ENCODE measurements around the gene KCNQ2. TPM values are rescaled to one million over a fixed set of nuclear protein-coding genes. Genes with fewer than 3 reads are reported as not detected.

The KCNQ2 gene
- total RNA-seq: not detected
- long read RNA-seq: 0 reads

- H3K27ac ChIP-seq: no peak within 1 kb of the TSS
- peak within 1 kb of the TSS; percentile 28 for H3K4me3 ChIP-seq
- no peaks in the 10 kb centered on the region for H3K9me3 ChIP-seq
- H3K27me3 ChIP-seq (ENCODE audit: low read depth): peaks cover 85% of the 10 kb centered on the region
- no peaks in the 10 kb centered on the region for H3K36me3 ChIP-seq
- TF ChIP-seq CTCF (IDR thresholded peaks at IDR 0.05): no peak
- ATAC-seq (no peak), DNase-seq (no peak)
- intact Hi-C loops (cut with DNase I): no loop called here
- H3K4me1 ChIP-seq: peaks cover 5% of the 10 kb centered on the region
Observed at GRCh38 chr20:63471981-63472831, at the start of gene KCNQ2. KCNQ2 (minus strand) TSS chr20:63472655; CDS start chr20:63472463, 192 bp downstream.

GRCh38 chr20:63521602-63522001, 49.1 kb upstream of the KCNQ2 start:
- Histone ChIP-seq H3K4me3 (peak overlapping the region; percentile 93), H3K9me3 (no peaks in the 10 kb centered on the region), H3K27ac (peak overlapping the region; percentile 96), H3K4me1 (peaks cover 30% of the 10 kb centered on the region), H3K27me3 (ENCODE audit: low read depth) (no peaks in the 10 kb centered on the region), H3K36me3 (peaks cover 19% of the 10 kb centered on the region)
- DNase-seq (peak; percentile 53), ATAC-seq (no peak)
- TF ChIP-seq CTCF (IDR thresholded peaks at IDR 0.05): no peak
- intact Hi-C loops (cut with DNase I): no loop called here

GRCh38 chr20:63520934-63521601, 48.6 kb upstream of the KCNQ2 start:
- no peaks in the 10 kb centered on the region for H3K27me3 ChIP-seq (ENCODE audit: low read depth)
- intact Hi-C loops (cut with DNase I): no loop called here
- no peaks in the 10 kb centered on the region for H3K9me3 ChIP-seq
- peak; percentile 87 for DNase-seq
- H3K36me3 ChIP-seq: peaks cover 19% of the 10 kb centered on the region
- peak overlapping the region; percentile 93 for H3K4me3 ChIP-seq
- H3K27ac ChIP-seq: peak overlapping the region; percentile 96
- peak; percentile 23 for TF ChIP-seq CTCF (IDR thresholded peaks at IDR 0.05)
- peak; percentile 80 for ATAC-seq
- H3K4me1 ChIP-seq: peaks cover 30% of the 10 kb centered on the region

DNA sequence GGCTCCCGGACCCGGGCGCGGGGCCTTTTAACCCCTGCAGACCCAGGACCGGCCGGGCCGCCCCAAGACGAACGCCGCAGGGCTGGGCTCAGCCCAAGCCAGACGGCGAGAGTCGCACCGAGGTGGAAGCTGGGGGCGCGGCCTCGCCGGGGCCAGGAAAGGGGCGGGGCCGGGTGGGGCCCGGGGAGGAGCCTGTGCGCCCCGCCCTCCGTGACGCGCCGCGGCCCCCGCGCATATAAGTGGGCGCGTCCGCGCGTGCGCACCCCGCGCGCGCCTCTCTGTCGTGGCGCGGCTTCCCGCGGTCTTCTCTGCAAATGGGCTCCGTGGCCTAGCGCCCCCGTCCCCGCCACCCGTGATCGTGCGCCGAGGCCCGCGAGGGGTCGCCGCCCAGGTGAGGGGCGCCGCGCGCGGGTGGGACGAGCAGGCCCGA, 48.1 kb upstream of the KCNQ2 start, which contains the start of gene PPDPF:
Gene PPDPF (plus strand): TSS at position 262 of the 430 bp plus-strand sequence. CDS start 544 bp downstream, outside the sequence.
- H3K36me3 ChIP-seq: peaks cover 19% of the 10 kb centered on the region
- DNase-seq (peak; percentile 87), ATAC-seq (peak; percentile 93 to 95)
- intact Hi-C loops (cut with DNase I): no loop called here
- H3K9me3 ChIP-seq: no peaks in the 10 kb centered on the region
- H3K27ac ChIP-seq: peak within 1 kb of the TSS; percentile 96
- peak within 1 kb of the TSS; percentile 93 for H3K4me3 ChIP-seq
- H3K27me3 ChIP-seq (ENCODE audit: low read depth): no peaks in the 10 kb centered on the region
- no peak for TF ChIP-seq CTCF (IDR thresholded peaks at IDR 0.05)
- peaks cover 30% of the 10 kb centered on the region for H3K4me1 ChIP-seq

DNA sequence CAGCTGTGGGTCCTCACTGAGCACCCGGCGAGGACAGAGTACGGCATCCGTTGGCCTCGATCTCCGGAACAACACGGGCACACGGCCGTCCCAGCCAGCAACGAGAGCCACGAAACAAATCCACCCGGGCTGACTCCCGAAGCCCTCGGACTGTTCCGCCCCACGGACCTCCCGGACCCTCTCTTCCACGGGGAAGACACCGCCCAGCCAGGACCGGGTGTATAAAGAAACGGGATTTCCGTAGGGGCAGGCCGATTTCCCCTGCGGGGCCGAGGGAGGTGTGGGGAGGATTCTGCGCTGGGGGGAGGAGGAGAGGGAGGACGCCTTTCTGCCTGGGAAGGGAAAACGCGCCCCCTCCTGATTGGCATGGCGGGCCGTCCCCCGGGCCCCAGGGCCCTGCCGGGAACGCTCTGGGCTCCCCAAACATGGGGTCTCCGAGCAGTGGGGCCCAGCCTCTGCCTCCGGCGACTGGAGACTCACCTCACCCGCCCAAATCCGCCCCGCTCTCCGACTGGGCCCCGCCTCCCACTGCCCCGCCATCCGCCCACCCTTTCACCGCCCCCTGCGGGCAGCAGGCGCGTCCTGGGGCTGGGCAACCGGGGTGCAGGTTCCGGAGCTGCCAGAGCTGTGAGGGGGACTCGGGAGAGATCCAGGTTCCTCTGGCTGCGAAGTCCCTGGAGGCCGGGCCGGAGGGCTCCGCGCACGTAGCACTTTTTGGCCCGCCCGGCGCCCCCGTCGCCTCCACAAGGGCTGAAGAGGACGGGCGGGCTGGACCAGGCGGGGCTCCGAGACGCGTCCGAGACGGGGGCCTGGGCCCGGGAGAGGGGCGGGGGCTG, 47.4 kb upstream of the KCNQ2 start:
- H3K36me3 ChIP-seq: peaks cover 19% of the 10 kb centered on the region
- ATAC-seq (peak; percentile 71 to 74), DNase-seq (peak; percentile 73)
- TF ChIP-seq CTCF (IDR thresholded peaks at IDR 0.05): peak; percentile 30
- no peaks in the 10 kb centered on the region for H3K9me3 ChIP-seq
- intact Hi-C loops (cut with DNase I): no loop called here
- peaks cover 30% of the 10 kb centered on the region for H3K4me1 ChIP-seq
- H3K4me3 ChIP-seq: peak overlapping the region; percentile 93
- H3K27me3 ChIP-seq (ENCODE audit: low read depth): no peaks in the 10 kb centered on the region
- peak overlapping the region; percentile 96 for H3K27ac ChIP-seq

All from lower lobe of right lung (tissue), 2 donors.